GM19193 (cell line): ENCODE measurements around the gene NARF.

ENCODE experiments used
- POLR2A ChIP-seq: IDR thresholded peaks from 4 replicates; pipeline ENCODE4 v1.6.1; 2011; ENCODE audit not compliant: insufficient read depth, insufficient read length; ENCODE audit errors: extremely low read depth

Gene NARF

GRCh38 chr17:82439829-82440365 is 18.6 kb upstream of the NARF start:
- TF ChIP-seq POLR2A = peak; percentile 24

- peak; percentile 46 for TF ChIP-seq POLR2A
Observed at GRCh38 chr17:82440469-82440981, 18.0 kb upstream of the NARF start.

- no peak for TF ChIP-seq POLR2A
Observed at GRCh38 chr17:82440991-82441627, 17.4 kb upstream of the NARF start.

GRCh38 chr17:82441691-82442487 is 16.7 kb upstream of the NARF start:
- peak; percentile 31 for TF ChIP-seq POLR2A

GRCh38 chr17:82442643-82443464 is 15.7 kb upstream of the NARF start:
- no peak for TF ChIP-seq POLR2A

GRCh38 chr17:82443465-82444283 is 14.9 kb upstream of the NARF start:
- TF ChIP-seq POLR2A = no peak

- TF ChIP-seq POLR2A = peak; percentile 16
Observed at GRCh38 chr17:82444284-82444893, 14.2 kb upstream of the NARF start.

- peak; percentile 1 for TF ChIP-seq POLR2A
Observed at GRCh38 chr17:82444941-82445521, 13.5 kb upstream of the NARF start.

GRCh38 chr17:82445542-82445941 is 13.0 kb upstream of the NARF start:
- no peak for TF ChIP-seq POLR2A

- TF ChIP-seq POLR2A = no peak
Observed at GRCh38 chr17:82446124-82446523, 12.4 kb upstream of the NARF start.

GRCh38 chr17:82446649-82447048 is 11.9 kb upstream of the NARF start:
- TF ChIP-seq POLR2A = peak; percentile 31

GRCh38 chr17:82447876-82448275 is 10.7 kb upstream of the NARF start:
- TF ChIP-seq POLR2A = peak; percentile 5

- TF ChIP-seq POLR2A = peak; percentile 88
Observed at GRCh38 chr17:82449131-82449882, 9.2 kb upstream of the NARF start.
